Nephron progenitor cell (in vitro differentiated cells): ENCODE measurements around the gene HDHD5.
"Not testable (repeated sequence)": the region's sequence is repeated elsewhere in the genome, so short reads cannot be mapped to it uniquely, and the experiment has no call there.

ENCODE experiments used
- DNase-seq: peaks from one replicate; pipeline ENCODE4 v3.0.0; 2021
- H3K27ac Mint-ChIP-seq: 2 replicates; pipeline ENCODE4 v1.8.0; 2021; ENCODE audit warnings: mild to moderate bottlenecking, moderate library complexity, mixed read lengths
- H3K27me3 Mint-ChIP-seq: 2 replicates; pipeline ENCODE4 v1.8.0; 2021; ENCODE audit warnings: mild to moderate bottlenecking, low read depth, mixed read lengths; ENCODE audit not compliant: poor library complexity
- H3K36me3 Mint-ChIP-seq: 2 replicates; pipeline ENCODE4 v1.8.0; 2021; ENCODE audit warnings: low read depth, mixed read lengths
- H3K4me1 Mint-ChIP-seq: 2 replicates; pipeline ENCODE4 v1.8.0; 2021; ENCODE audit warnings: mixed read lengths
- H3K4me3 Mint-ChIP-seq: 2 replicates; pipeline ENCODE4 v1.8.0; 2021; ENCODE audit warnings: mild to moderate bottlenecking, moderate library complexity, mixed read lengths
- H3K9me3 Mint-ChIP-seq: 2 replicates; pipeline ENCODE4 v1.8.0; 2021; ENCODE audit warnings: mild to moderate bottlenecking, moderate library complexity, mixed read lengths
- TF ChIP-seq, protein P1 (sequence below): fragments of 200-600 bp; sonication (generic); IDR thresholded peaks from 2 replicates; pipeline ENCODE4 v1.5.0; 2021; ENCODE audit warnings: antibody characterized with exemption

Gene HDHD5

DNA sequence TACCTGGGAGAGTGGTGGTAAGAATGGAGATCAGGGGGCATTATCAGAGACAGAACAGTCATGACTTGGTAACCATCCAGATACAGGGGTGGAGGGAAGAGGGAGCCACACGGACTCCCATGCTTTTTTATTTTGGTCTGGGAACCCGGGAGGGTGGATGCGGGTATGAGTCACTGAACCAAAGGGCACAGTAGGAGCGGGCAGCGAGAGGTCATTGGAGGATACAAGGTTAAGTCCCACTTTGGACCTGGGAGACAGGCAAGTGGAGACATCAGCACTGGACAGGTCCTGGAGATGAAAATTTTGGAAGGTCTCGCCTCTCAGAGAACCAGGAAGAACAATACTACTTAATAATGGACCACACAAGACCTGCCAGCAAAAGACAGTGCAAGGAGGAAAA is 6.7 kb downstream of the HDHD5 start:
- DNase-seq: no peak
- peaks cover 27% of the 10 kb centered on the region for H3K36me3 Mint-ChIP-seq

DNA sequence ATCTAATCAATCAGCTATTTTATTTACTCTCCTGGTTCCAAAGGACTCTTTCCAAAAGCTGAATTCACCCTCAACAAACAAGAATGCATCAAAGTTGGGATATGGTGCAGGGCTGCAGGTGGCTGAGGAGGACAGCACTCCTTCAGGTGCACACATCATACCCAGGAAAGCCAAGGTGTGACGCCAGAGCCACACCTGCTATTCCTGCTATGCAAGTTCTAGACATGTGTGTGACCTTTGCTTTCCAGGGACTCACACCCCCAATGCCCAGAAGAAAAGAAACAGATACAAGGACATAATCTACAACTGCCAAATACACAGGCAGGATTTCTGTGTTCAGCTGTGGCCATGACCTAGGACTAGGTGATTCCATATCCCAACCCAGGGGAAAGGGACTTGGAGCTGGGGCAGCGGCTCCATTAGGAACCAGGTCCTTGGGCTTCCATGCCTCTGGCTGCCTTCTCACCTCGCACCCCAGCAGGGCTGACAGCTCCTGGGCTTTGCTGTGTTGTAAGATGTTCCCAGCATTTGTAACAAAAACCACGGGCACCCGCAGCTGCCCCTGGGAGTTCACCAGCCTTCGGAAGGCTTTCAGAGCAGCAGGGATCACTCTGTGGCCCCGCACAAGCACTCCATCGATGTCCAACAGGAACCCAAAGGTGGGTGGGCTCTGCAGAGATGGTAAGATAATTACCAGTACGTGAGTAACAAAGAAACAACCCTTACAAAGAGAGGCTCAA is 9.8 kb downstream of the HDHD5 start:
- H3K27ac Mint-ChIP-seq: no peak overlapping the region
- H3K4me3 Mint-ChIP-seq: no peak overlapping the region
- TF ChIP-seq, protein P1, sequence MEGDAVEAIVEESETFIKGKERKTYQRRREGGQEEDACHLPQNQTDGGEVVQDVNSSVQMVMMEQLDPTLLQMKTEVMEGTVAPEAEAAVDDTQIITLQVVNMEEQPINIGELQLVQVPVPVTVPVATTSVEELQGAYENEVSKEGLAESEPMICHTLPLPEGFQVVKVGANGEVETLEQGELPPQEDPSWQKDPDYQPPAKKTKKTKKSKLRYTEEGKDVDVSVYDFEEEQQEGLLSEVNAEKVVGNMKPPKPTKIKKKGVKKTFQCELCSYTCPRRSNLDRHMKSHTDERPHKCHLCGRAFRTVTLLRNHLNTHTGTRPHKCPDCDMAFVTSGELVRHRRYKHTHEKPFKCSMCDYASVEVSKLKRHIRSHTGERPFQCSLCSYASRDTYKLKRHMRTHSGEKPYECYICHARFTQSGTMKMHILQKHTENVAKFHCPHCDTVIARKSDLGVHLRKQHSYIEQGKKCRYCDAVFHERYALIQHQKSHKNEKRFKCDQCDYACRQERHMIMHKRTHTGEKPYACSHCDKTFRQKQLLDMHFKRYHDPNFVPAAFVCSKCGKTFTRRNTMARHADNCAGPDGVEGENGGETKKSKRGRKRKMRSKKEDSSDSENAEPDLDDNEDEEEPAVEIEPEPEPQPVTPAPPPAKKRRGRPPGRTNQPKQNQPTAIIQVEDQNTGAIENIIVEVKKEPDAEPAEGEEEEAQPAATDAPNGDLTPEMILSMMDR: no peak
- H3K9me3 Mint-ChIP-seq: no peaks in the 10 kb centered on the region
- peaks cover 29% of the 10 kb centered on the region for H3K36me3 Mint-ChIP-seq
- no peak for DNase-seq
- no peaks in the 10 kb centered on the region for H3K27me3 Mint-ChIP-seq
- peaks cover 9% of the 10 kb centered on the region for H3K4me1 Mint-ChIP-seq

More for the DNA sequence above, 6.7 kb downstream of the HDHD5 start:
- TF ChIP-seq, protein P1: no peak
- H3K4me1 Mint-ChIP-seq: peaks cover 21% of the 10 kb centered on the region
- H3K9me3 Mint-ChIP-seq: no peaks in the 10 kb centered on the region
- no peaks in the 10 kb centered on the region for H3K27me3 Mint-ChIP-seq
- H3K27ac Mint-ChIP-seq: peak overlapping the region; percentile 56
- H3K4me3 Mint-ChIP-seq: no peak overlapping the region

DNA sequence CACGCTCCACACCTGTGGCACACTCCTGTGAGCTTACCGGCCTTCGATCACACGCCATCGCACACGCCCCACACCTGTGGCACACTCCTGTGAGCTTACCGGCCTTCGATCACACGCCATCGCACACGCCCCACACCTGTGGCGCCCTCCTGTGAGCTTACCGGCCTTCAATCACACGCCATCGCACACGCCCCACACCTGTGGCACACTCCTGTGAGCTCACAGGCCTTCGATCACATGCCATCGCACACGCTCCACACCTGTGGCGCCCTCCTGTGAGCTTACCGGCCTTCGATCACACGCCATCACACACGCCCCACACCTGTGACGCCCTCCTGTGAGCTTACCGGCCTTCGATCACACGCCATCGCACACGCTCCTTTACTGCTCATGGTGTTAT is 11.6 kb downstream of the HDHD5 start:
- DNase-seq, H3K4me3 Mint-ChIP-seq: not testable (repeated sequence)

DNA sequence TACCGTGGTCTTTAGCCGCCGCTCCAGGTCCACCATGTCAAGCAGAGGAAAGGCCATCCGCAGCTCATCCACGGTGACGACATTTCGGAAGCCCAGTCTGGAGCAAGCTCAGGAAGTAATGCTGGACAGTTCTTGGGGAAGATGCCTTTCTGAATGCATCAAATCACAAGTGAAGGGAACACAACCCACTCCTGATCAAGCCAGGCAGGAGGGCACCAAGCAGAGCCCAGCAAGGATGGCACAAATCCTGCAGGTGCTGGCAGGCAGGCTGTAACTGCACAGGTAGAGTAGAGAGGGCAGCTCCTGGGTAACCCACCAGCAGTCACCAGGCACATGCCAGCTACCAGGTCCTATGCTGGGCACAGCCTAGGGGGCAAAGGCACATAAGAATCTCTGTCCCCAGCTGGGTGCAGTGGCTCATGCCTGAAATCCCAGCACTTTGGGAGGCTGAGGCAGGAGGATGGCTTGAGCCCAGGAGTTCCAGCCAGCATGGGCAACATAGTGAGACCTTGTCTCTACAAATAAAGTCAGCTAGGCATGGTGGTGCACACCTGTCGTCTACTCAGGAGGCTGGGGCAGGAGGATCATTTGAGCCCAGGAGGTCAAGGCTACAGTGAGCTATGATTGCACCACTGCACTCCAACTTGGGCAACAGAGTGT is 13.9 kb downstream of the HDHD5 start:
- no peaks in the 10 kb centered on the region for H3K9me3 Mint-ChIP-seq
- no peak for DNase-seq

More for the DNA sequence above, 11.6 kb downstream of the HDHD5 start:
- not testable (repeated sequence) for H3K27me3 Mint-ChIP-seq, H3K4me1 Mint-ChIP-seq, H3K27ac Mint-ChIP-seq, H3K9me3 Mint-ChIP-seq
- peaks cover 41% of the 10 kb centered on the region for H3K36me3 Mint-ChIP-seq

DNA sequence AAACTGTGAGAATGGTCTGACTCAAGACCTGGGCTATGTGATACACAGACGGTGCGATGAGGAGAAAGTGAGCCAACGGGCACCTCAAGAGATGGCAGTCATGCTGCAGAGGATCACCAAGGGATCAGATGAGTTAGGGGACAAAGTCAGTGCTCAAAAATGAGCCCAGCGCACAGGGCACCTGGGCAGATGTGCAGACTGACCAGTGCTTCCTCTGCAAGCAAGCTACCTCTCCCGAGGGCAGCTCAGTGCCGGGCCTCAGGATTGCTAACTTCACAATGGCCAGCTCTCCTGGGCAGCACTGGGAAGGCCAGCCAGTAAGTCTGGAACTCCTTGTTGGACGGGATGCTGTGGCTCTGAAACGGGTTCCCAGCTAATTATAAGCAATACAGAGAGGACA is 15.3 kb downstream of the HDHD5 start:
- H3K27ac Mint-ChIP-seq: peak overlapping the region; percentile 10
- H3K27me3 Mint-ChIP-seq: peaks cover 4% of the 10 kb centered on the region
- no peak for DNase-seq
- H3K9me3 Mint-ChIP-seq: no peaks in the 10 kb centered on the region
- no peaks in the 10 kb centered on the region for H3K4me1 Mint-ChIP-seq
- TF ChIP-seq, protein P1: no peak
- H3K36me3 Mint-ChIP-seq: peaks cover 46% of the 10 kb centered on the region
- H3K4me3 Mint-ChIP-seq: no peak overlapping the region

More for the DNA sequence above, 13.9 kb downstream of the HDHD5 start:
- Mint-ChIP-seq H3K4me3 (no peak overlapping the region), H3K36me3 (peaks cover 41% of the 10 kb centered on the region), H3K27me3 (peaks cover 4% of the 10 kb centered on the region), H3K27ac (peak overlapping the region; percentile 39), H3K4me1 (no peaks in the 10 kb centered on the region)
- TF ChIP-seq, protein P1: no peak

DNA sequence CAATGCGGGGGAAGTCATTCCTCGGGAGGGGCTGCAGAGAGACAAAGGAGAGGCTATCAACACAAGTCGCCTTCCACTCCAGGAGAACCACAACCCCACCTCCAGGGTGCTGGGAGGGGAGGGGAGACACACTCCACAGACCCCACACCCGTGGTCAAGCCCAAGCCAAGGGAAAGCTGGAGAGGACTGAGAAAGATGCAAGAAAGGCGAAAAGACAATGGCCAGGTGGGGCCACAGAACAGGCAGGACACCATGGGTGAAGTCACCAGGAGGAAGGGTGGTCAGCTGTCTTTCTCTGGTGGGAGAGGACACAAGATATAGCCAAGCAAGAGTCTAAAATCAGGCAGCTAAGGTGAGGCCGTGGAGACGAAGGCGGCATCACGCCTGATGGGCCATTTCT is 16.0 kb downstream of the HDHD5 start:
- no peaks in the 10 kb centered on the region for H3K9me3 Mint-ChIP-seq
- TF ChIP-seq, protein P1: no peak
- H3K36me3 Mint-ChIP-seq: peaks cover 49% of the 10 kb centered on the region
- DNase-seq: no peak
- H3K27me3 Mint-ChIP-seq: peaks cover 4% of the 10 kb centered on the region
- H3K4me3 Mint-ChIP-seq: no peak overlapping the region
- no peak overlapping the region for H3K27ac Mint-ChIP-seq
- no peaks in the 10 kb centered on the region for H3K4me1 Mint-ChIP-seq
